ENCODE measurements around the gene TESK2. TPM values are rescaled to one million over a fixed set of nuclear protein-coding genes. Genes with fewer than 3 reads are reported as not detected.
A peak's percentile ranks its signal among the peaks of the same experiment; 100 is the strongest.
"Not testable (repeated sequence)": the region's sequence is repeated elsewhere in the genome, so short reads cannot be mapped to it uniquely, and the experiment has no call there.

TESK2 gene
- total RNA-seq, result 7.8 TPM

- DNase-seq (ENCODE audit: low read depth in 2 of 3, low spot score in 2 of 3), result peak; percentile 96 to 100 (median 99)
Measured at GRCh38 chr1:45490626-45491486, at the start of gene TESK2. TSS of gene TESK2 (minus strand) at chr1:45491163. CDS start at chr1:45457785, 33,378 bp downstream.

DNA sequence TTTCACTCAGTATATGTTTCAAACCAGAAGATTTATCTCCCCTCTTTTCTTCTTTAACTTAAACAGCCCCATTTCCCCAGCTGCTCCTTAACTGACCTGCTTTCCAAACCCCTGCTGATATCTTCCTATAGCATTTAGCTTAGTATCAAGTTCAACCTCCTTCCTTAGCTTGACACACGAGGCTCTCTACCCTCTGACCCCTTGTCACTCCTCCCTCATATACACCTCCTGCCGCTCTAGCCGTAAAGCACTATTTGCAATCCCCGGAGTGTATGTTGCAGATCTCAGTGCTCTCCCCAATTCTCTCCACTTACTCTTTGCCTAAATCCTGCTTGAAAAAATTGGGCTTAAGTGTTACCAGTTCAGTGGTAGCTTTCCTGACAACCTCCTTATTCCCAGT lies 45.9 kb upstream of the TESK2 start:
- DNase-seq (ENCODE audit: low read depth in 2 of 3, low spot score in 2 of 3), result no peak

- DNase-seq (ENCODE audit: low read depth in 2 of 3, low spot score in 2 of 3), result no peak
Measured at GRCh38 chr1:45535988-45536766, 45.2 kb upstream of the TESK2 start.

- no peak for DNase-seq (ENCODE audit: low read depth in 2 of 3, low spot score in 2 of 3)
Measured at GRCh38 chr1:45531873-45532272, 40.9 kb upstream of the TESK2 start.

DNA sequence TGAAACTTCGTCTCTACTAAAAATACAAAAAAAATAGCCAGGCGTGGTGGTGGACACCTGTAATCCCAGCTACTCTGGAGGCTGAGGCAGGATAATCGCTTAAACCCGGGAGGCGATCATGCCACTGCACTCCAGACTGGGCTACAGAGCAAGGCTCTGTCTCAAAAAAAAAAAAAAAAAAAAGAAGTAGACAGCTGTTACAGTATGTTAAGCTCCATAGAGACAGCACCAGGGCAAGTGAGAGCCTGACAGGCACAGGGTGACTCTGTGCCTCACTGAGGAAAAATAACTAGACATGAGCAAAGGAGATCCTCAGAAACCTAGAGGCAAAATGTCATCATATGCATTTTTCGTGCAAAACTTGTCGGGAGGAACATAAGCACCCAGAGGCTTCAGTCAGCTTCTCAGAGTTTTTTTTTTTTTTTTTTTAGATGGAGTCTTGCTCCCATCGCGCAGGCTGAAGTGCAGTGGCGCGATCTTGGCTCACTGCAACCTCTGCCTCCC lies 39.7 kb upstream of the TESK2 start:
- DNase-seq (ENCODE audit: low read depth in 2 of 3, low spot score in 2 of 3), result no peak

DNA sequence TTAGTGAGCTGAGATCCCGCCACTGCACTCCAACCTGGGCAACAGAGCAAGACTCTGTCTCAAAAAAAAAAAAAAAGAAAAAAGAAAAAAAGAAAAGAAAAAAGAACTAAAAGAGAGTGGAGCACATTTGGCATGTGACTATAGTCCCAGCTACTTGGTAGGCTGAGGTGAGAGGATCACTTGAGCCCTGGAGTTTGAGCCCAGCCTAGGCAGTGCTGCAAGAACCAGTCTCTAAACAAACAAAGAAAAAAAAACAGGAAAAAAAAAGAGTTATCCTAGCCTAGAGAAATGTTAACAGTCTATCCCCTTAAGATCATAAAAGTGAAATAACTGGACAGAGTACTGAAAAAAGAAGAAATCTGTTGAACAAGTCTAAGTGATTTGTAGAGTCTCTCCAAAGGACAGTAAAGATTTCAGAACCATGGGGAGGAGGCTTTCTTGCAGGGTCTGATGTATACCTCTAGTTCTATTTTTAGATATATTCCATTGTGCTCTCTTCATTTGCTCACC lies 35.2 kb upstream of the TESK2 start:
- no peak for DNase-seq (ENCODE audit: low read depth in 2 of 3, low spot score in 2 of 3)

GRCh38 chr1:45523975-45524374 lies 33.0 kb upstream of the TESK2 start:
- DNase-seq (ENCODE audit: low read depth in 2 of 3, low spot score in 2 of 3), result not testable (repeated sequence)

- DNase-seq (ENCODE audit: low read depth in 2 of 3, low spot score in 2 of 3), result not testable (repeated sequence)
Measured at GRCh38 chr1:45523516-45523915, 32.6 kb upstream of the TESK2 start.

DNA sequence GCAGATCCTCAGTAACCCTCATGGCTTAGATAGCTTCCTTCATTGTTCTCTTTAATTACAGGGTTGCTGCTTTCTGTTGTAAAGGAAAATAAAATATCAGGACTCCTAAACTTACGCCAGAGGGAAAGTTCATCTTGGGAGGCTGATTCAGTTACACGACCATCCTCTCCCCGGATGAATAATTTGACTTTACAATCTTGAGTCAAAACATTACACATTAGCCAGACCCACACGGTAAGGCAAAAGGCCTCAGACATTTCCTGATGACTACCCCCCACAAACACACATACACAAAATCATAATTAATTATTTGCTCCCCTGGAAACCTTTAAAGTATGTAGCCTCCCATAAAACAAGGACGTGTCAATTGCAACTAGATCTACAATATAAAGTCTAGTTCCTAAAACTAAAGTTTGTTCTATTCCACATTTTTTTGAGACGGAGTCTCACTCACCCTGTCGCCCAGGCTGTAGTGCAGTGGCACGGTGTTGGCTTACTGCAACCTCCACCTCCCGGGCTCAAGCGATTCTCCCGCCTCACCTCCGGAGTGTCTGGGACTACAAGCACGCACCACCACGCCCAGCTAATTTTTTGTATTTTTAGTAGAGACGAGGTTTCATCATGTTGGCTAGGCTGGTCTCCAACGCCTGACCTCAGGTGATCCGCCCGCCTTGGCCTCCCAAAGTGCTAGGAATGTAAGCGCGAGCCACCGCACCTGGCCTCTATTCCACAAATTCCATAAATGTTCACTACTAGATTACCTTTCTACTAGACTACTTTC lies 31.6 kb upstream of the TESK2 start:
- DNase-seq (ENCODE audit: low read depth in 2 of 3, low spot score in 2 of 3), result no peak

- peak; percentile 95 to 99 (median 96) for DNase-seq (ENCODE audit: low read depth in 2 of 3, low spot score in 2 of 3)
Measured at GRCh38 chr1:45521413-45522323, 30.7 kb upstream of the TESK2 start, which contains the start of gene PRDX1. TSS of gene PRDX1 (minus strand) at chr1:45521884. CDS start at chr1:45519043, 2,841 bp downstream.

DNA sequence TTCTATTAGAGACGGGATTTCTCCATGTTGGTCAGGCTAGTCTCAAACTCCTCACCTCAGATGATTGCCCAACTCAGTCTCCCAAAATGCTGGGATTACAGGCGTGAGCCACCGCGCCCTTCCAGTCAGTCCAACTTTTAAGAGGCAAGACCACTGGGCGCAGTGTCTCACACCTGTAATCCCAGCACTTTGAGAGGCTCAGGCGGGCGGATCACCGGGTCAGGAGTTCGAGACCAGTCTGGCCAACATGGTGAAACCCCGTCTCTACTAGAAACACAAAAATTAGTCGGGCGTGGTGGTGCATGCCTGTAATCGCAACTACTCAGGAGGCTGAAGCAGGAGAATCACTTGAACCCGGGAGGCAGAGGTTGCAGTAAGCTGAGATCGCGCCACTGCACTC lies 28.8 kb upstream of the TESK2 start:
- not testable (repeated sequence) for DNase-seq (ENCODE audit: low read depth in 2 of 3, low spot score in 2 of 3)

DNA sequence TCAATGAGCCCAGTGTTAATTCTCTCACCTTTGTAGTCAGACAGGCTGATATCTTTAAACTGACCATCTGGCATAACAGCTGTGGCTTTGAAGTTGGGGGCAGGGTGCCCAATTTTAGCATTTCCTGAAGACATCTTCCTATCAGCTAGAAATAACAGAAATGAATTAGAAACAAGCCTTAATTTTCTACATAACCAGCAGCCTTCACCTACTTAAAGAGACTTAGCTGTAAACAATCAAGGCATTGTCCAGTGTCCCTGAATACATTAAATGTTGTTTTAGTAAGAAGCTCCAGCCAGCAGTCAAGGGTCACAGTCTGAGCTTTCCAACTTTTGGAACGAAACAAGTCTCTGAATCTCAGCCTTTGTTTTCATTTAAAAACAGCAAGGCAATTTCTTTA lies 27.9 kb upstream of the TESK2 start:
- DNase-seq (ENCODE audit: low read depth in 2 of 3, low spot score in 2 of 3), result no peak

DNA sequence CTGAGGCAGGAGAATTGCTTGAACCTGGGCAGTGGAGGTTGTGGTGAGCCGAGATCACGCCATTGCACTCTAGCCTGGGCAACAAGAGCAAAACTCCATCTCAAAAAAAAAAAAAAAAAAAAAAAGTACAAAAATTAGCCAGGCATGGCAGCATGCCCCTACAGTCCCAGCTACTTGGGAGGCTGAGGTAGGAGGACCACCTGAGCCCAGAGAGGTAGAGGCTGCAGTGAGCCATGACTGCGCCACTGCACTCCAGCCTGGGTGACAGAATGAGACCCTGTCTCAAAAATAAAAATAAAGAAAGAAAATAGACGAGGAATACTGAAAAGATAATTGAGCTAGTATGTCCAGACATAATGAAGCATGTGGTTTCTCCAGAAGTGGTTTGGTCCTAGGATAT lies 27.4 kb upstream of the TESK2 start:
- not testable (repeated sequence) for DNase-seq (ENCODE audit: low read depth in 2 of 3, low spot score in 2 of 3)

DNA sequence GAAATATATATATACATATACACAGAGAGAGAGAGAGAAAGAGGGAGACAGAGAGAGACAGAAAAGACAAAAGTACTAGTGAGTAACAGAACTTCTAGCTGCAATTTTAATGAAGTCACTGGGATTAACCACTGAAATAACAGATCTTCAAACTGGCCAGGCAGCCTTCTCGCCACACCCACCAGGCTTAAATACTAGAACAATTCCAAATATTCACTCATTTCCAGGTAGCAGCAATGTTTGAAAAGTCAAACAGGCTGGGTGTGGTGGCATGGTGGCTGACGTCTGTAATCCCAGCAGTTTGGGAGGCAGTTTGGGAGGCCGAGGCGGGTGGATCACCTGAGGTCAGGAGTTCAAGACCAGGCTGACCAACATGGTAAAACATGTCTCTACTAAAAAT lies 25.5 kb upstream of the TESK2 start:
- no peak for DNase-seq (ENCODE audit: low read depth in 2 of 3, low spot score in 2 of 3)

- DNase-seq (ENCODE audit: low read depth in 2 of 3, low spot score in 2 of 3), result no peak
Measured at GRCh38 chr1:45516036-45516435, 25.1 kb upstream of the TESK2 start.

GRCh38 chr1:45513532-45514260 lies 22.7 kb upstream of the TESK2 start:
- not testable (repeated sequence) for DNase-seq (ENCODE audit: low read depth in 2 of 3, low spot score in 2 of 3)

- peak in 2 of 3 donors; percentile 67 to 74 for DNase-seq (ENCODE audit: low read depth in 2 of 3, low spot score in 2 of 3)
Measured at GRCh38 chr1:45512641-45513054, 21.7 kb upstream of the TESK2 start.

DNA sequence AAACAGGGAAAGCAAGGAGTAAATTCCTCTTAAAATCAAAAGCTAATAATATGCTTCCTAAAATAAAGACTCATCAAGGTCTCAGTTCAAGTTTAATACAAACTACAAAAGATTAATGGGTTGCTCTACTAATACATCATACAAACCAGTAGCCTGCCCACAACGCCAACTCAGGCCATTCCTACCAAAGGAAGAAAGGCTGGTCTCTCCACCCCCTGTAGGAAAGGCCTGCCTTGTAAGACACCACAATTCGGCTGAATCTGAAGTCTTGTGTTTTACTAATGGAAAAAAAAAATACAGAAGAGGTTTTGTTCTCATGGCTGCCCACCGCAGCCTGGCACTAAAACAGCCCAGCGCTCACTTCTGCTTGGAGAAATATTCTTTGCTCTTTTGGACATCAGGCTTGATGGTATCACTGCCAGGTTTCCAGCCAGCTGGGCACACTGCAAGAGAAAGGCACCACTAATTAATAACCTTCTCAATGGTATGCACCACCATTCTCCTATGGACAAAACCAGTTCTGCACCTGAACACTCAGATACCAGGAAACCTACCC lies 20.1 kb upstream of the TESK2 start:
- DNase-seq (ENCODE audit: low read depth in 2 of 3, low spot score in 2 of 3), result no peak

Measured in hematopoietic multipotent progenitor cell (in vitro differentiated cells).